GM18867 (cell line): ENCODE measurements around the gene DMXL1.

ENCODE experiments used
- ATAC-seq: cut with Tn5 transposase; IDR thresholded peaks from one replicate; pipeline ENCODE4 v1.9.1; 2021; ENCODE audit warnings: mild to moderate bottlenecking, moderate library complexity; ENCODE audit not compliant: unreplicated experiment

DMXL1 gene

GRCh38 chr5:119070828-119071560, at the start of gene DMXL1:
TSS of gene DMXL1 (plus strand) at chr5:119071087. CDS start at chr5:119071570, 483 bp downstream.
- peak; percentile 81 for ATAC-seq

- ATAC-seq: peak; percentile 9
Observed at GRCh38 chr5:119021149-119021732, 49.6 kb upstream of the DMXL1 start.

- ATAC-seq: peak; percentile 77
Observed at GRCh38 chr5:119022017-119022745, 48.7 kb upstream of the DMXL1 start.

GRCh38 chr5:119022773-119023172, 48.1 kb upstream of the DMXL1 start:
- no peak for ATAC-seq

- no peak for ATAC-seq
Observed at GRCh38 chr5:119028575-119028974, 42.3 kb upstream of the DMXL1 start.

- peak; percentile 92 for ATAC-seq
Observed at GRCh38 chr5:119031011-119031886, 39.6 kb upstream of the DMXL1 start.

GRCh38 chr5:119031905-119032304, 39.0 kb upstream of the DMXL1 start:
- ATAC-seq: peak; percentile 57

GRCh38 chr5:119032656-119033055, 38.2 kb upstream of the DMXL1 start:
- no peak for ATAC-seq

GRCh38 chr5:119033135-119033534, 37.8 kb upstream of the DMXL1 start:
- ATAC-seq: no peak

- no peak for ATAC-seq
Observed at GRCh38 chr5:119036101-119036762, 34.7 kb upstream of the DMXL1 start.

GRCh38 chr5:119037496-119038215, 33.2 kb upstream of the DMXL1 start:
- no peak for ATAC-seq

GRCh38 chr5:119048246-119048645, 22.6 kb upstream of the DMXL1 start:
- no peak for ATAC-seq

- ATAC-seq: no peak
Observed at GRCh38 chr5:119049824-119050449, 20.9 kb upstream of the DMXL1 start.

GRCh38 chr5:119054101-119054500, 16.8 kb upstream of the DMXL1 start:
- no peak for ATAC-seq

- no peak for ATAC-seq
Observed at GRCh38 chr5:119055294-119055693, 15.6 kb upstream of the DMXL1 start.

- ATAC-seq: no peak
Observed at GRCh38 chr5:119058979-119059529, 11.8 kb upstream of the DMXL1 start.

GRCh38 chr5:119059740-119060255, 11.1 kb upstream of the DMXL1 start:
- ATAC-seq: no peak

- ATAC-seq: peak; percentile 87
Observed at GRCh38 chr5:119063579-119064379, 7.1 kb upstream of the DMXL1 start.
